ENCODE data around the gene GPC2. TPM values are rescaled to one million over a fixed set of nuclear protein-coding genes. Genes with fewer than 3 reads are reported as not detected.

GPC2 gene
- total RNA-seq, 4 donors from 2014 or later: 0.39 to 3.4 (median 2.0) TPM

DNA sequence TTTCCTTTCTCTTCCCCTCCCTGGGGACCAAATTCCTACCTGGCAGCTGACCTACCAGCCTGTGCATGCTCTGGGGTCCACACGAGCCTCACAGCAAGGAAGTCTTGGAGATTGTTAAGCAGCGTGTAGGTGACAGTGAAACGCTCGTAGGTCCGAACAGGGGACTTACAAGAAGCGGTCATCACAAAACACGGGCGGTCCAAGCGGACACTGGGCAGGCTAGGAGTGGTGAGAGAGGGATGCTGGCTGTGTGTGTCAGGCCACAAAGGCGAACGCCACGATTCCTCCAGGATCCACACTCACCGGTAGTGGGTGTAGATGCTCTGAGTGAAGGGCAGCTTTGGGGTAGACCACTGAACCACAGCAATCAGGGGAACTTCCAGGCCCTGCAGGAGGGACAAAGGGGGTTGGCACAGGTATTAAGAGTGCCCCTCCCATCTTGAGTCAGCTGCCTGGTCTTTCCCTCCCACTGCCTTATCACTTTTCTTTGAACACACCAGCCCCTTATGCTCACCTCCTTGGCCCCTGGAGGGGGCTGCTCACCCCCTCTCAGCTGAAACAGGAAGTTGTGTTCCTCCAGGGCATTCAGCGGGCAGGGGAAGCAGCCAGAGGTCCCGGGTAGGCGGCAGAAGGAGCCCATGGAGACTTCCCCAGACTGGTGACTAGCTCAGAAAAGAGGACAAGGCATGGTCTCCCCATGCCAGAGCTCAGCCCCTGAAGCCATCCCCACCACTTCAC lies 20.7 kb downstream of the GPC2 start:
- Histone ChIP-seq H3K27ac (peak overlapping the region in 3 of 4 donors; percentile 84 to 89 (median 85)), H3K9me3 (no peaks in the 10 kb centered on the region)
- WGBS, 2 donors (ENCODE audit: low coverage in 1 of 2): 82% methylated on average over 12 of the region's 16 CpGs; no CpG with 5 or more reads in 1 of the 2 donors

DNA sequence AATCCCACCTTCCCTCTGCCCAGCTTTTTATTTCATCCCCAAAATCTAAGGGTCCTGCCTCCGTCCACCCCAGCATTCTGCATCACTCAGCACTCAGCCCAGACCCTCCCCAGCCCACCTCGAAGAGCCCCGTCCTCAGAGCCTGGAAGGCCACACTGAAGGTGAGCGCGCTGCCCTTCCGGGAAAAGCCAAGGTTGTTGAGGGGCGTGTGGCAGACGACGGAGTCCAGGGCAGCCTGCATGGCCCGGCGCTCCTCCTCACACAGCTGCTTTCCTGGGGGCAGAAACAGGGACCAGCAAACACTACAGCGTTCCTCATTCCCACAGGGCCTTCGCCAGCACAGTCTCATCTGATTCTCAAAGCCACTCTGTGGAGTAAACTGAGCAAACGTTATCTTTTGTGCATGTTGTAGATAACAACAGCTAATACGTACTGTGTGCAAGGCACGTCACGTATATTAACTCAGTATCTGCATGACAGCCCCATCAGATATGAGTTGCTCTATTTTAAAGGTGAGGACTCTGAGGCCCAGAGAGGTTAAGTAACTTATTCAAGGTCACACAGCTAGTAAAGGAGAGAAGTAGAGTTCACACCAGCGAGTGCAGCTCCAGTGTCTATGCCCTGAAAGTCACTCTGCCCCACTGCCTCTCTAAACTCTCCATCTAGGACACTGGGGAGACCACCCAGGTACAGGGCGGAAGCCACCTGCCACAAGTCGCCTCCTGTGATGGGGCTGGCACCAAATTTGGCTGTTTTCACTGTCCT lies 21.4 kb downstream of the GPC2 start:
- Histone ChIP-seq H3K9me3 (no peaks in the 10 kb centered on the region), H3K4me3 (no peak overlapping the region), H3K4me1 (peaks cover 0 to 49% (median 14%) of the 10 kb centered on the region in 3 donors), H3K36me3 (peaks cover 0 to 59% of the 10 kb centered on the region in 2 donors), H3K27ac (no peak overlapping the region), H3K27me3 (no peaks in the 10 kb centered on the region)
- TF ChIP-seq, protein P1, sequence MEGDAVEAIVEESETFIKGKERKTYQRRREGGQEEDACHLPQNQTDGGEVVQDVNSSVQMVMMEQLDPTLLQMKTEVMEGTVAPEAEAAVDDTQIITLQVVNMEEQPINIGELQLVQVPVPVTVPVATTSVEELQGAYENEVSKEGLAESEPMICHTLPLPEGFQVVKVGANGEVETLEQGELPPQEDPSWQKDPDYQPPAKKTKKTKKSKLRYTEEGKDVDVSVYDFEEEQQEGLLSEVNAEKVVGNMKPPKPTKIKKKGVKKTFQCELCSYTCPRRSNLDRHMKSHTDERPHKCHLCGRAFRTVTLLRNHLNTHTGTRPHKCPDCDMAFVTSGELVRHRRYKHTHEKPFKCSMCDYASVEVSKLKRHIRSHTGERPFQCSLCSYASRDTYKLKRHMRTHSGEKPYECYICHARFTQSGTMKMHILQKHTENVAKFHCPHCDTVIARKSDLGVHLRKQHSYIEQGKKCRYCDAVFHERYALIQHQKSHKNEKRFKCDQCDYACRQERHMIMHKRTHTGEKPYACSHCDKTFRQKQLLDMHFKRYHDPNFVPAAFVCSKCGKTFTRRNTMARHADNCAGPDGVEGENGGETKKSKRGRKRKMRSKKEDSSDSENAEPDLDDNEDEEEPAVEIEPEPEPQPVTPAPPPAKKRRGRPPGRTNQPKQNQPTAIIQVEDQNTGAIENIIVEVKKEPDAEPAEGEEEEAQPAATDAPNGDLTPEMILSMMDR (IDR thresholded peaks at IDR 0.05): no peak
- no peak for TF ChIP-seq EP300 (IDR thresholded peaks at IDR 0.05)
- TF ChIP-seq POLR2A (IDR thresholded peaks at IDR 0.05): no peak
- TF ChIP-seq POLR2AphosphoS5 (IDR thresholded peaks at IDR 0.05): no peak
- ATAC-seq: no peak
- 40 to 89% methylated on average over 2 to 5 of the region's 20 CpGs for WGBS, 2 donors (ENCODE audit: low coverage in 1 of 2)

More for the DNA sequence above, 20.7 kb downstream of the GPC2 start:
- Histone ChIP-seq H3K27me3 (no peaks in the 10 kb centered on the region), H3K4me3 (no peak overlapping the region), H3K36me3 (peaks cover 0 to 55% of the 10 kb centered on the region in 2 donors), H3K4me1 (peaks cover 0 to 44% (median 14%) of the 10 kb centered on the region in 3 donors)
- no peak for TF ChIP-seq EP300 (IDR thresholded peaks at IDR 0.05)
- no peak for TF ChIP-seq POLR2A (IDR thresholded peaks at IDR 0.05)
- TF ChIP-seq POLR2AphosphoS5 (IDR thresholded peaks at IDR 0.05): no peak
- TF ChIP-seq, protein P1 (IDR thresholded peaks at IDR 0.05): no peak
- ATAC-seq: no peak

DNA sequence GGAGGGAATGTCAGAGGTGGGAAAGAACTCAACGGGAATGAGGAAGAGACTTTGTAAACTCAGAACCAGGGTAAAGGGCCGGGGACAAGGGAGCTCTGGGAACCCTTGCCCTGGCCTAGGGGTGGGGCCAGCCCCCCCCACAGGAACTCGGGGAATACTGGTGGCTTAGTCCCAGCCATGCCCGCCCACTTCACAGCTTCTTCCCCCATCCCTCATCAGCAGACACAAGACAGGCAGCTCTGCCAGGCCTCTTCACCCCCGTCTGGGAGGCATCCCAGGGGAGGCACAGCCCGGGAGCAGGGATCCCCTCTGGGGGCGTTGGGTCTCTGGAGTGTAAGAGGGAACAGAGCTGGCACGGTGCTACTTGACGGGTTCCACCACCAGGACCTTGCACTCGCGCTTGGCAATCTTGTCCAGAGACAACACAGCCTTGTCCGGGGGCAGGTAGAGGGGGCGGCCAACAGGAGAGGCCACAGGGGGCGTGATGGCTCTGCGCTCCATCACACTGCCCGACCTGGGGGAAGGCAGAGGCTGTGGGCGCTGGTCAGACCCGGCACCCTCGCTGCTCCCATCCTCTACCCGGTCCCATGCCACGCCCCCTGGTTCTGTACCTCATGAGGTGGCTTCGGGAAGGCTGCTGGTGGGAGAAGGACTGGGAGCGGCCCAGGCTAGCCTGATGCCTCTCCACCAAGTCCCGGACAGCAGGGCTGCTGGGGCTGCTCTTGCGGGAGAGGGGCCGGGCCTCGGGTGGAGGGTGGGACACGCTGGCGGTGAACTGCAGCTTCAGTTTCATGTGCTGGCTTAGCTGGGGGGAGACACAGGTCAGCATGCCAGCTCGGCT lies 22.3 kb downstream of the GPC2 start:
- Histone ChIP-seq H3K4me1 (peaks cover 0 to 58% (median 16%) of the 10 kb centered on the region in 3 donors), H3K9me3 (no peaks in the 10 kb centered on the region), H3K4me3 (no peak overlapping the region), H3K36me3 (peaks cover 0 to 59% of the 10 kb centered on the region in 2 donors), H3K27me3 (no peaks in the 10 kb centered on the region), H3K27ac (no peak overlapping the region)
- no peak for ATAC-seq
- TF ChIP-seq POLR2A (IDR thresholded peaks at IDR 0.05) (no peak), POLR2AphosphoS5 (IDR thresholded peaks at IDR 0.05) (no peak), EP300 (IDR thresholded peaks at IDR 0.05) (no peak)
- TF ChIP-seq, protein P1 (IDR thresholded peaks at IDR 0.05): no peak
- WGBS, 2 donors (ENCODE audit: low coverage in 1 of 2): 42 to 60% methylated on average over 1 to 6 of the region's 30 CpGs

DNA sequence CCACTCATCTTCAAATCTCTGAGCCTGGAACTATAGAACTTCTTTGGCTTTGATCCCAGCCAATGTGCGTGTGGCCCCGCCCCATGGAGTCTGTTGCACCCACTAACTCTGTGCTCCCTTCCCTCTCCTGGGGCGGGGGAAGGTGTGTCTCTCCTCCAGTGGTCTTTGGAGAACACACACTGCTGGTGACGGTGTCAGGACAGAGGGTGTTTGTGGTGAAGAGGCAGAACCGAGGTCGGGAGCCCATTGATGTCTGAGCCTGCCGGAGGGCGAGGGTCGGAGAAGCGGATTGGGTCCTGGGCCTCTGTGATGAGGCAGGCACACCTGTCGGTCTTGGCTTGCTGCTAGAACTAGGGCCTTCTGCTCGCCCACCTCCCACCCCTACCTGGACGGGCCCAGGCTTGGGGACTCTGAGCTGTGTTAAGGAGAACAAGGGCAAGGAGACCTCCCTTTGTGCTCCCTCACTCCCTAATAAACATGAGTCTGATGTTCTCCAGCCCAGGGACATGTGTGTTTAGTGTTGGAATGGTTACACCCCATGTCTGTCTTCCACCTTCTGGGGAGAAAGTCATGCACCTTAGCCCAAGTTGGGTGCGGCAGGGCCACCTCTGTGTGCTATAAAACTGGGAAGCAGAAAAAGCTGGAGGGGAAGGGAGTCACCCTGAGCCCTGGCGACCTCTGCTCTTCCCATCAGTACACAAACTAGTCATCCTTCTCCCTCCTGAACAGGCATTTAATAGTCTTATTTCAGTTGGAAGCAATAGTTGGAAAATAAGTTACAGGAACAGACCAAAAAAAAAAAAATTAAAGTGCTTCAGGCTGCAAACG lies 23.3 kb downstream of the GPC2 start:
- Histone ChIP-seq H3K27ac (no peak overlapping the region), H3K4me3 (no peak overlapping the region), H3K27me3 (no peaks in the 10 kb centered on the region), H3K4me1 (peaks cover 0 to 60% (median 19%) of the 10 kb centered on the region in 3 donors), H3K9me3 (no peaks in the 10 kb centered on the region), H3K36me3 (peaks cover 0 to 59% of the 10 kb centered on the region in 2 donors)
- TF ChIP-seq POLR2AphosphoS5 (IDR thresholded peaks at IDR 0.05) (no peak), EP300 (IDR thresholded peaks at IDR 0.05) (no peak), POLR2A (IDR thresholded peaks at IDR 0.05) (no peak)
- TF ChIP-seq, protein P1 (IDR thresholded peaks at IDR 0.05): no peak
- no peak for ATAC-seq
- 28 to 72% methylated on average over 4 of the region's 16 CpGs for WGBS, 2 donors (ENCODE audit: low coverage in 1 of 2)

Data from gastroesophageal sphincter (tissue), 4 donors.